Kidney capillary endothelial cell (primary cell): ENCODE measurements around the gene MAD1L1.
"Not testable (repeated sequence)": the region's sequence is repeated elsewhere in the genome, so short reads cannot be mapped to it uniquely, and the experiment has no call there.

ENCODE experiments used
- DNase-seq: peaks from one replicate; pipeline ENCODE4 v3.0.0-alpha.2; 2018; ENCODE audit warnings: low spot score

MAD1L1 gene

GRCh38 chr7:1831933-1832535, 400.7 kb downstream of the MAD1L1 start:
- DNase-seq = not testable (repeated sequence)

- DNase-seq = not testable (repeated sequence)
Measured at GRCh38 chr7:1831471-1831870, 401.3 kb downstream of the MAD1L1 start.

GRCh38 chr7:1829668-1830067, 403.1 kb downstream of the MAD1L1 start:
- not testable (repeated sequence) for DNase-seq

GRCh38 chr7:1829111-1829510, 403.6 kb downstream of the MAD1L1 start:
- DNase-seq = no peak

- DNase-seq = not testable (repeated sequence)
Measured at GRCh38 chr7:1828170-1828569, 404.6 kb downstream of the MAD1L1 start.

GRCh38 chr7:1827521-1827981, 405.2 kb downstream of the MAD1L1 start:
- DNase-seq = not testable (repeated sequence)

GRCh38 chr7:1826931-1827330, 405.8 kb downstream of the MAD1L1 start:
- DNase-seq = not testable (repeated sequence)

- no peak for DNase-seq
Measured at GRCh38 chr7:1825897-1826741, 406.6 kb downstream of the MAD1L1 start.

- DNase-seq = not testable (repeated sequence)
Measured at GRCh38 chr7:1825647-1825896, 407.2 kb downstream of the MAD1L1 start.

GRCh38 chr7:1824882-1825646, 407.7 kb downstream of the MAD1L1 start:
- DNase-seq = not testable (repeated sequence)

- DNase-seq = not testable (repeated sequence)
Measured at GRCh38 chr7:1824151-1824881, 408.4 kb downstream of the MAD1L1 start.

GRCh38 chr7:1823376-1824150, 409.2 kb downstream of the MAD1L1 start:
- DNase-seq = no peak

- no peak for DNase-seq
Measured at GRCh38 chr7:1819259-1819841, 413.4 kb downstream of the MAD1L1 start.

- DNase-seq = no peak
Measured at GRCh38 chr7:1818575-1819258, 414.0 kb downstream of the MAD1L1 start.

- no peak for DNase-seq
Measured at GRCh38 chr7:1817061-1817712, 415.6 kb downstream of the MAD1L1 start.

- DNase-seq = not testable (repeated sequence)
Measured at GRCh38 chr7:1816451-1816850, 416.3 kb downstream of the MAD1L1 start.

GRCh38 chr7:1815551-1816281, 417.0 kb downstream of the MAD1L1 start:
- not testable (repeated sequence) for DNase-seq

GRCh38 chr7:1815051-1815481, 417.7 kb downstream of the MAD1L1 start:
- no peak for DNase-seq
